SK-N-SH (cell line): Measurements from ENCODE around the gene EGFL8. TPM values are rescaled to one million over a fixed set of nuclear protein-coding genes. Genes with fewer than 3 reads are reported as not detected.

Experiments used
- CTCF ChIA-PET: fragments of 300-600, 350-600 bp; formaldehyde crosslinking; extraction: SDS; loops from one replicate; lab custom pipeline; 2021; lab: Yijun Ruan, JAX
- POLR2A ChIA-PET: fragments of 350-600 bp; sonication (Branson Sonifier 250); formaldehyde crosslinking; extraction: SDS; loops from one replicate; lab custom pipeline; 2020; ENCODE audit warnings: antibody characterized with exemption, inconsistent platforms; lab: Yijun Ruan, JAX
- DNase-seq: peaks from one replicate; pipeline ENCODE4 v3.0.0; 2012
- H2AFZ ChIP-seq: fragments of 200-600 bp; sonication (generic); 2 replicates; pipeline ENCODE4 v1.8.1; 2016; ENCODE audit warnings: antibody characterized with exemption, mild to moderate bottlenecking, low read depth
- H3F3A ChIP-seq: fragments of 200-600 bp; sonication (generic); replicated peaks from 2 replicates; pipeline ENCODE3; 2016; ENCODE audit warnings: antibody characterized with exemption, mild to moderate bottlenecking; ENCODE audit not compliant: insufficient read depth
- H3K27ac ChIP-seq, 2 experiments: fragments of 200-500 bp in 1 of 2; fragments of 200-600 bp in 1 of 2; sonication (Bioruptor generic) in 1 of 2; sonication (generic), shearing (Covaris generic) in 1 of 2; 2 replicates each; pipeline versions ENCODE4 v1.5.1 to v1.6.1; 2014 to 2016; ENCODE audit warnings: low read depth in 2 of 2, inconsistent platforms in 1 of 2, low read length in 1 of 2, mild to moderate bottlenecking in 1 of 2, mixed read lengths in 1 of 2
- H3K27me3 ChIP-seq: fragments of 200-600 bp; sonication (generic), shearing (Covaris generic); 2 replicates; pipeline ENCODE4 v1.6.1; 2016; ENCODE audit warnings: mixed run types; ENCODE audit not compliant: insufficient read depth
- H3K36me3 ChIP-seq, 2 experiments: fragments of 200-500 bp in 1 of 2; fragments of 200-600 bp in 1 of 2; sonication (Bioruptor generic) in 1 of 2; sonication (generic) in 1 of 2; replicated peaks in 1 of 2; 2 replicates each; pipeline versions ENCODE3 to v1.5.1; 2014 to 2016; ENCODE audit warnings: low read length in 1 of 2, mild to moderate bottlenecking in 1 of 2; ENCODE audit not compliant: insufficient read depth in 2 of 2, control insufficient read depth in 1 of 2
- H3K4me1 ChIP-seq, 2 experiments: fragments of 200-500 bp in 1 of 2; fragments of 200-600 bp in 1 of 2; sonication (Bioruptor generic) in 1 of 2; sonication (generic), shearing (Covaris generic) in 1 of 2; 2 replicates each; pipeline versions ENCODE4 v1.5.1 to v1.6.1; 2014 to 2016; ENCODE audit warnings: low read depth in 1 of 2, low read length in 1 of 2, mixed run types in 1 of 2; ENCODE audit not compliant: insufficient read depth in 2 of 2, control insufficient read depth in 1 of 2
- H3K4me2 ChIP-seq: fragments of 200-600 bp; sonication (generic), shearing (Covaris generic); 2 replicates; pipeline ENCODE4 v1.6.1; 2017; ENCODE audit warnings: mixed run types
- H3K4me3 ChIP-seq, 2 experiments: fragments of 200-500 bp in 1 of 2; fragments of 200-600 bp in 1 of 2; sonication (Bioruptor generic) in 1 of 2; sonication (generic), shearing (Covaris generic) in 1 of 2; 2 replicates each; pipeline versions ENCODE4 v1.5.1 to v1.8.1; 2014 to 2016; ENCODE audit warnings: low read depth in 2 of 2, inconsistent platforms in 1 of 2, low read length in 1 of 2, mild to moderate bottlenecking in 1 of 2, mixed read lengths in 1 of 2, moderate library complexity in 1 of 2
- H3K79me2 ChIP-seq: fragments of 200-600 bp; sonication (generic); 2 replicates; pipeline ENCODE4 v1.8.1; 2017; ENCODE audit warnings: mild to moderate bottlenecking; ENCODE audit not compliant: insufficient read depth
- H3K9ac ChIP-seq: fragments of 200-600 bp; sonication (generic); 2 replicates; pipeline ENCODE4 v1.6.1; 2017; ENCODE audit warnings: mixed run types
- H3K9me2 ChIP-seq: fragments of 200-600 bp; sonication (generic); 2 replicates; pipeline ENCODE4 v1.6.1; 2017; ENCODE audit warnings: mixed run types
- H3K9me3 ChIP-seq: fragments of 200-600 bp; sonication (generic); 2 replicates; pipeline ENCODE4 v1.6.1; 2017; ENCODE audit warnings: mixed run types, mild to moderate bottlenecking, moderate library complexity
- H4K20me1 ChIP-seq: fragments of 200-600 bp; sonication (generic); 2 replicates; pipeline ENCODE4 v1.6.1; 2017; ENCODE audit warnings: mild to moderate bottlenecking, mixed run types; ENCODE audit not compliant: insufficient read depth
- CTCF ChIP-seq: fragments of 200-600 bp; sonication (generic); IDR thresholded peaks from 2 replicates; pipeline ENCODE4 v1.6.1; 2017; ENCODE audit warnings: antibody characterized with exemption, mild to moderate bottlenecking, moderate library complexity
- ELF1 ChIP-seq: IDR thresholded peaks from 2 replicates; pipeline ENCODE4 v1.4.0; 2012
- EP300 ChIP-seq, 2 experiments: IDR thresholded peaks; 2 replicates each; pipeline versions ENCODE4 v1.4.0 to v1.6.1; 2012; ENCODE audit warnings: borderline replicate concordance in 1 of 2, low read depth in 1 of 2, low read length in 1 of 2
- EZH2phosphoT487 ChIP-seq: fragments of 200-600 bp; sonication (generic); IDR thresholded peaks from 2 replicates; pipeline ENCODE4 v1.6.1; 2017; ENCODE audit warnings: low read depth, mixed run types, mild to moderate bottlenecking, antibody characterized with exemption, moderate library complexity, borderline replicate concordance
- FOSL2 ChIP-seq: IDR thresholded peaks from 2 replicates; pipeline ENCODE4 v1.4.0; 2012; ENCODE audit warnings: low read depth, mild to moderate bottlenecking, moderate library complexity, borderline replicate concordance
- FOXM1 ChIP-seq: IDR thresholded peaks from 2 replicates; pipeline ENCODE4 v1.4.0; 2012; ENCODE audit warnings: low read depth, mild to moderate bottlenecking
- GATA2 ChIP-seq: sonication (generic); formaldehyde crosslinking; IDR thresholded peaks from 2 replicates; pipeline ENCODE4 v1.5.0; 2020; ENCODE audit warnings: mild to moderate bottlenecking, missing genetic modification reagents
- JUND ChIP-seq: IDR thresholded peaks from 2 replicates; pipeline ENCODE4 v1.4.0; 2012
- MXI1 ChIP-seq: IDR thresholded peaks from 2 replicates; pipeline ENCODE4 v1.6.1; 2012; ENCODE audit warnings: mild to moderate bottlenecking, low read depth, low read length, improper control_type of control experiment
- NFIC ChIP-seq: IDR thresholded peaks from 2 replicates; pipeline ENCODE4 v1.4.0; 2012; ENCODE audit warnings: borderline replicate concordance
- NRF1 ChIP-seq: IDR thresholded peaks from 2 replicates; pipeline ENCODE4 v1.6.1; 2012; ENCODE audit warnings: low read depth, mild to moderate bottlenecking, low read length
- RCOR1 ChIP-seq: fragments of 150-350 bp; IDR thresholded peaks from 2 replicates; pipeline ENCODE4 v1.6.1; 2017; ENCODE audit warnings: antibody characterized with exemption, low read length
- SIN3A ChIP-seq: IDR thresholded peaks from 2 replicates; pipeline ENCODE4 v1.6.1; 2012; ENCODE audit warnings: low read depth, mild to moderate bottlenecking, low read length, moderate library complexity, borderline replicate concordance
- SMC3 ChIP-seq: IDR thresholded peaks from 2 replicates; pipeline ENCODE4 v1.6.1; 2012; ENCODE audit warnings: low read depth, low read length, improper control_type of control experiment
- TAF1 ChIP-seq: IDR thresholded peaks from 2 replicates; pipeline ENCODE4 v1.6.1; 2012; ENCODE audit warnings: low read depth, mild to moderate bottlenecking, low read length, moderate library complexity, borderline replicate concordance
- TEAD4 ChIP-seq: IDR thresholded peaks from 2 replicates; pipeline ENCODE4 v1.4.0; 2012; ENCODE audit warnings: mild to moderate bottlenecking, borderline replicate concordance; ENCODE audit not compliant: insufficient read depth
- YY1 ChIP-seq: IDR thresholded peaks from 2 replicates; pipeline ENCODE4 v1.4.0; 2012; ENCODE audit warnings: low read depth, mild to moderate bottlenecking
- WGBS: methylation state at CpG from one replicate; pipeline ENCODE4 v1.1.6; 2017; ENCODE audit warnings: low lambda C conversion rate; 5-methylcytosine and 5-hydroxymethylcytosine counted together
- polyA plus RNA-seq, 3 experiments: library from polyadenylated mRNA; depleted of rRNA; stranded (reverse); fragments of >200 nt; gene quantifications; 2 replicates each; pipeline ENCODE4 v1.2.3, GENCODE V29; 2012
- TF ChIP-seq, protein P1 (sequence below): IDR thresholded peaks from 2 replicates; pipeline ENCODE4 v1.4.0; 2012; ENCODE audit warnings: low read depth, borderline replicate concordance
- TF ChIP-seq, protein P2 (sequence below): IDR thresholded peaks from 2 replicates; pipeline ENCODE4 v1.6.1; 2012; ENCODE audit warnings: mild to moderate bottlenecking, low read depth, low read length, moderate library complexity
- TF ChIP-seq, protein P3 (sequence below): IDR thresholded peaks from 2 replicates; pipeline ENCODE4 v1.4.0; 2012; ENCODE audit warnings: low read depth

The EGFL8 gene
- polyA plus RNA-seq, 1 of the 3 experiments (the other 2 are of a cell fraction) = 7.7 TPM

DNA sequence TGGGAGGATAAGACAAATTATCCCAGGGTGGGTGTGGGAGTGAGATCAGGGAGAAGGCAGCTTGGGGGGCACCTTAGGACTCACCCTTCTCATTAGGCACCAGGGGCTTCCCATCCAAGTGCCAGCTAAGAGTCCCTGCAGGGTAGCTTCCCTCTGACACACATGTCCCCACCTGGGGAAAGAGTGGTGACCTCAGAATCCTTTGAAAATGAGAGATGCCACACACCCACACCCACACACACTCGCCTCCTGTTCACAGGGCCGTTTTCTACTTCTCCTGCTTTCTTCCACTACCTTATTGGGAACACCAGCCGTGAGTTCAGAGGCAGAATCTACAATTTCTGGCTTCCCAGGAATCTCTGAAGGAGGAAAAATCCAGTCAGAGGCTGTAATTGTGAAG, 18.6 kb downstream of the EGFL8 start:
- Histone ChIP-seq H3K9me2 (no peaks in the 10 kb centered on the region), H3K4me2 (no peak overlapping the region), H3K4me1 (peaks cover 4 to 12% of the 10 kb centered on the region in 2 experiments; a peak in 2 of 4 replicates), H3K79me2 (peaks cover 17% of the 10 kb centered on the region; the same call in 1 of the 2 replicates), H3K9me3 (no peaks in the 10 kb centered on the region), H3K27ac (no peak overlapping the region), H3F3A (peaks cover 20% of the 10 kb centered on the region), H3K9ac (no peak overlapping the region), H3K4me3 (no peak overlapping the region), H4K20me1 (no peaks in the 10 kb centered on the region), H2AFZ (no peak overlapping the region), H3K27me3 (no peaks in the 10 kb centered on the region), H3K36me3 (peaks cover 17 to 43% of the 10 kb centered on the region in 2 experiments)
- ChIA-PET CTCF (interaction anchor here (1.4 kb wide), 1 partner anchor 11 kb away, joined by 4 read pairs; no protein-coding TSS in a partner anchor), POLR2A (no interaction called here)
- 94% methylated on average over 3 of the region's 3 CpGs for WGBS
- TF ChIP-seq NFIC (no peak), ELF1 (no peak), RCOR1 (no peak), SIN3A (no peak), TAF1 (no peak), YY1 (no peak), GATA2 (CRISPR knock-in tag) (no peak), EZH2phosphoT487 (no peak), JUND (no peak)
- TF ChIP-seq, protein P1, sequence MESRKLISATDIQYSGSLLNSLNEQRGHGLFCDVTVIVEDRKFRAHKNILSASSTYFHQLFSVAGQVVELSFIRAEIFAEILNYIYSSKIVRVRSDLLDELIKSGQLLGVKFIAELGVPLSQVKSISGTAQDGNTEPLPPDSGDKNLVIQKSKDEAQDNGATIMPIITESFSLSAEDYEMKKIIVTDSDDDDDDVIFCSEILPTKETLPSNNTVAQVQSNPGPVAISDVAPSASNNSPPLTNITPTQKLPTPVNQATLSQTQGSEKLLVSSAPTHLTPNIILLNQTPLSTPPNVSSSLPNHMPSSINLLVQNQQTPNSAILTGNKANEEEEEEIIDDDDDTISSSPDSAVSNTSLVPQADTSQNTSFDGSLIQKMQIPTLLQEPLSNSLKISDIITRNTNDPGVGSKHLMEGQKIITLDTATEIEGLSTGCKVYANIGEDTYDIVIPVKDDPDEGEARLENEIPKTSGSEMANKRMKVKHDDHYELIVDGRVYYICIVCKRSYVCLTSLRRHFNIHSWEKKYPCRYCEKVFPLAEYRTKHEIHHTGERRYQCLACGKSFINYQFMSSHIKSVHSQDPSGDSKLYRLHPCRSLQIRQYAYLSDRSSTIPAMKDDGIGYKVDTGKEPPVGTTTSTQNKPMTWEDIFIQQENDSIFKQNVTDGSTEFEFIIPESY = no peak
- no peak for DNase-seq

GRCh38 chr6:32183483-32184083, 19.2 kb downstream of the EGFL8 start:
- POLR2A ChIA-PET = no interaction called here
- Histone ChIP-seq H3K4me1 (peaks cover 4 to 15% of the 10 kb centered on the region in 2 experiments; a peak in 2 of 4 replicates), H4K20me1 (no peaks in the 10 kb centered on the region), H3K9me2 (no peaks in the 10 kb centered on the region), H2AFZ (no peak overlapping the region), H3K27me3 (no peaks in the 10 kb centered on the region), H3K79me2 (peaks cover 20% of the 10 kb centered on the region), H3K4me2 (no peak overlapping the region), H3K9me3 (no peaks in the 10 kb centered on the region), H3F3A (peaks cover 20% of the 10 kb centered on the region), H3K9ac (no peak overlapping the region), H3K27ac (no peak overlapping the region), H3K4me3 (no peak overlapping the region), H3K36me3 (peaks cover 17 to 43% of the 10 kb centered on the region in 2 experiments)
- CTCF ChIA-PET = no interaction called here
- DNase-seq = peak; percentile 7
- WGBS = 97% methylated on average over 14 of the region's 15 CpGs
- TF ChIP-seq NRF1 (no peak), JUND (no peak), TEAD4 (no peak), TAF1 (no peak), EZH2phosphoT487 (no peak), MXI1 (no peak), FOSL2 (no peak), EP300 (IDR thresholded peaks at IDR 0.05; ENCODE audit: borderline replicate concordance in 1 of 2, low read depth in 1 of 2, low read length in 1 of 2) (no peak), ELF1 (no peak), SMC3 (no peak), FOXM1 (no peak), CTCF (no peak)
- TF ChIP-seq, protein P2, sequence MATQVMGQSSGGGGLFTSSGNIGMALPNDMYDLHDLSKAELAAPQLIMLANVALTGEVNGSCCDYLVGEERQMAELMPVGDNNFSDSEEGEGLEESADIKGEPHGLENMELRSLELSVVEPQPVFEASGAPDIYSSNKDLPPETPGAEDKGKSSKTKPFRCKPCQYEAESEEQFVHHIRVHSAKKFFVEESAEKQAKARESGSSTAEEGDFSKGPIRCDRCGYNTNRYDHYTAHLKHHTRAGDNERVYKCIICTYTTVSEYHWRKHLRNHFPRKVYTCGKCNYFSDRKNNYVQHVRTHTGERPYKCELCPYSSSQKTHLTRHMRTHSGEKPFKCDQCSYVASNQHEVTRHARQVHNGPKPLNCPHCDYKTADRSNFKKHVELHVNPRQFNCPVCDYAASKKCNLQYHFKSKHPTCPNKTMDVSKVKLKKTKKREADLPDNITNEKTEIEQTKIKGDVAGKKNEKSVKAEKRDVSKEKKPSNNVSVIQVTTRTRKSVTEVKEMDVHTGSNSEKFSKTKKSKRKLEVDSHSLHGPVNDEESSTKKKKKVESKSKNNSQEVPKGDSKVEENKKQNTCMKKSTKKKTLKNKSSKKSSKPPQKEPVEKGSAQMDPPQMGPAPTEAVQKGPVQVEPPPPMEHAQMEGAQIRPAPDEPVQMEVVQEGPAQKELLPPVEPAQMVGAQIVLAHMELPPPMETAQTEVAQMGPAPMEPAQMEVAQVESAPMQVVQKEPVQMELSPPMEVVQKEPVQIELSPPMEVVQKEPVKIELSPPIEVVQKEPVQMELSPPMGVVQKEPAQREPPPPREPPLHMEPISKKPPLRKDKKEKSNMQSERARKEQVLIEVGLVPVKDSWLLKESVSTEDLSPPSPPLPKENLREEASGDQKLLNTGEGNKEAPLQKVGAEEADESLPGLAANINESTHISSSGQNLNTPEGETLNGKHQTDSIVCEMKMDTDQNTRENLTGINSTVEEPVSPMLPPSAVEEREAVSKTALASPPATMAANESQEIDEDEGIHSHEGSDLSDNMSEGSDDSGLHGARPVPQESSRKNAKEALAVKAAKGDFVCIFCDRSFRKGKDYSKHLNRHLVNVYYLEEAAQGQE = no peak
- TF ChIP-seq, protein P3, sequence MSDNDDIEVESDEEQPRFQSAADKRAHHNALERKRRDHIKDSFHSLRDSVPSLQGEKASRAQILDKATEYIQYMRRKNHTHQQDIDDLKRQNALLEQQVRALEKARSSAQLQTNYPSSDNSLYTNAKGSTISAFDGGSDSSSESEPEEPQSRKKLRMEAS = no peak
